Panc1 (cell line): ENCODE results near the gene MACROD2. TPM values are rescaled to one million over a fixed set of nuclear protein-coding genes. Genes with fewer than 3 reads are reported as not detected.

Experiments
- ATAC-seq: fragments of 200-7000 bp; cut with Tn5 transposase; 2 replicates; pipeline ENCODE4 v1.9.1; 2020; ENCODE audit warnings: mild to moderate bottlenecking, moderate library complexity
- BruUV-seq: library from RNA; stranded (reverse); fragments of 400-500 nt; replicated peaks from 2 replicates; lab custom pipeline; 2021; lab: Mats Ljungman, UMichigan
- CTCF ChIA-PET: fragments of 300-600 bp; sonication (Branson Sonifier 250); formaldehyde crosslinking; loops from one replicate; lab custom pipeline; 2022; ENCODE audit warnings: antibody characterized with exemption; lab: Charles Lee
- POLR2A ChIA-PET: fragments of 300-600 bp; sonication (Branson Sonifier 250); formaldehyde crosslinking; loops from one replicate; lab custom pipeline; 2022; ENCODE audit warnings: antibody characterized with exemption; lab: Charles Lee
- DNase-seq: peaks from one replicate; pipeline ENCODE4 v3.0.0-alpha.2; 2010; ENCODE audit warnings: low read depth, low spot score
- H3K27ac ChIP-seq: 2 replicates; pipeline ENCODE4 v1.5.1; 2011; ENCODE audit warnings: mild to moderate bottlenecking, low read length, inconsistent platforms
- H3K27me3 ChIP-seq: fragments of 200-500 bp; sonication (Bioruptor generic); 2 replicates; pipeline ENCODE4 v1.6.0; 2014; ENCODE audit warnings: low read length, inconsistent platforms; ENCODE audit not compliant: control insufficient read depth, insufficient read depth
- H3K36me3 ChIP-seq: fragments of 200-500 bp; sonication (Bioruptor generic); 2 replicates; pipeline ENCODE4 v1.5.1; 2014; ENCODE audit warnings: inconsistent platforms, mild to moderate bottlenecking, low read length, moderate library complexity; ENCODE audit not compliant: control insufficient read depth, insufficient read depth
- H3K4me1 ChIP-seq: 2 replicates; pipeline ENCODE4 v1.5.1; 2011; ENCODE audit warnings: inconsistent platforms, mild to moderate bottlenecking, low read length, moderate library complexity; ENCODE audit not compliant: control insufficient read depth, insufficient read depth
- H3K4me3 ChIP-seq, 2 experiments: 2 replicates each; pipeline ENCODE4 v1.5.1; 2011 to 2012; ENCODE audit warnings: low read depth in 2 of 2, low read length in 2 of 2, mild to moderate bottlenecking in 2 of 2, inconsistent platforms in 1 of 2, moderate library complexity in 1 of 2
- H3K9me3 ChIP-seq: fragments of 200-500 bp; sonication (Bioruptor generic); 2 replicates; pipeline ENCODE4 v1.5.1; 2014; ENCODE audit warnings: low read depth, mild to moderate bottlenecking, inconsistent platforms, low read length, moderate library complexity; ENCODE audit not compliant: control insufficient read depth, insufficient read depth
- CTCF ChIP-seq: fragments of 450-650 bp; IDR thresholded peaks from 2 replicates; pipeline ENCODE4 v1.5.1; 2017; ENCODE audit warnings: mild to moderate bottlenecking
- POLR2AphosphoS5 ChIP-seq: IDR thresholded peaks from 2 replicates; pipeline ENCODE4 v1.6.1; 2012; ENCODE audit warnings: mild to moderate bottlenecking, low read depth, low read length, moderate library complexity
- SIN3A ChIP-seq: IDR thresholded peaks from 2 replicates; pipeline ENCODE4 v1.6.1; 2012; ENCODE audit warnings: low read depth, mild to moderate bottlenecking, low read length, moderate library complexity, borderline replicate concordance; ENCODE audit not compliant: insufficient read depth
- TCF7L2 ChIP-seq: IDR thresholded peaks from 2 replicates; pipeline ENCODE4 v1.6.1; 2011; ENCODE audit warnings: mild to moderate bottlenecking, low read depth, low read length, inconsistent platforms
- in situ Hi-C: cut with HindIII; loops from 2 replicates; pipeline ENCODE4 v1.10.0; 2016; ENCODE audit warnings: low sequenced_read_pairs, low pct_unique_long_range_greater_than_20kb
- intact Hi-C: fragments of 100-400 bp; cut with micrococcal nuclease; formaldehyde crosslinking; loops from one replicate; pipeline ENCODE4 v1.10.0; 2022; ENCODE audit not compliant: unreplicated experiment
- total RNA-seq: library from RNA; stranded (reverse); gene quantifications from one replicate; pipeline ENCODE4 v1.2.1, GENCODE V29; 2021; ENCODE audit not compliant: unreplicated experiment
- TF ChIP-seq, protein P1 (sequence below), 2 experiments: IDR thresholded peaks; 2 replicates each; pipeline ENCODE4 v1.6.1; 2011 to 2012; ENCODE audit warnings: low read depth in 2 of 2, control low read depth in 1 of 2, low read length in 1 of 2, mild to moderate bottlenecking in 1 of 2, moderate library complexity in 1 of 2; ENCODE audit not compliant: insufficient read depth in 1 of 2

The MACROD2 gene
- total RNA-seq, 1 experiment from 2014 or later, result 1.2 TPM

- Histone ChIP-seq H3K36me3 (no peaks in the 10 kb centered on the region), H3K27me3 (no peaks in the 10 kb centered on the region), H3K27ac (no peak overlapping the region), H3K4me1 (no peaks in the 10 kb centered on the region), H3K4me3 (no peak overlapping the region), H3K9me3 (no peaks in the 10 kb centered on the region)
- ATAC-seq (no peak), DNase-seq (no peak)
- no TSS peak for BruUV-seq
- POLR2A ChIA-PET, result no interaction called here
- in situ Hi-C loops (no loop called here), intact Hi-C loops (no loop called here)
- no peak for TF ChIP-seq POLR2AphosphoS5
- TF ChIP-seq TCF7L2, result no peak
- no peak for TF ChIP-seq SIN3A
- no peak for TF ChIP-seq CTCF
- TF ChIP-seq, protein P1, sequence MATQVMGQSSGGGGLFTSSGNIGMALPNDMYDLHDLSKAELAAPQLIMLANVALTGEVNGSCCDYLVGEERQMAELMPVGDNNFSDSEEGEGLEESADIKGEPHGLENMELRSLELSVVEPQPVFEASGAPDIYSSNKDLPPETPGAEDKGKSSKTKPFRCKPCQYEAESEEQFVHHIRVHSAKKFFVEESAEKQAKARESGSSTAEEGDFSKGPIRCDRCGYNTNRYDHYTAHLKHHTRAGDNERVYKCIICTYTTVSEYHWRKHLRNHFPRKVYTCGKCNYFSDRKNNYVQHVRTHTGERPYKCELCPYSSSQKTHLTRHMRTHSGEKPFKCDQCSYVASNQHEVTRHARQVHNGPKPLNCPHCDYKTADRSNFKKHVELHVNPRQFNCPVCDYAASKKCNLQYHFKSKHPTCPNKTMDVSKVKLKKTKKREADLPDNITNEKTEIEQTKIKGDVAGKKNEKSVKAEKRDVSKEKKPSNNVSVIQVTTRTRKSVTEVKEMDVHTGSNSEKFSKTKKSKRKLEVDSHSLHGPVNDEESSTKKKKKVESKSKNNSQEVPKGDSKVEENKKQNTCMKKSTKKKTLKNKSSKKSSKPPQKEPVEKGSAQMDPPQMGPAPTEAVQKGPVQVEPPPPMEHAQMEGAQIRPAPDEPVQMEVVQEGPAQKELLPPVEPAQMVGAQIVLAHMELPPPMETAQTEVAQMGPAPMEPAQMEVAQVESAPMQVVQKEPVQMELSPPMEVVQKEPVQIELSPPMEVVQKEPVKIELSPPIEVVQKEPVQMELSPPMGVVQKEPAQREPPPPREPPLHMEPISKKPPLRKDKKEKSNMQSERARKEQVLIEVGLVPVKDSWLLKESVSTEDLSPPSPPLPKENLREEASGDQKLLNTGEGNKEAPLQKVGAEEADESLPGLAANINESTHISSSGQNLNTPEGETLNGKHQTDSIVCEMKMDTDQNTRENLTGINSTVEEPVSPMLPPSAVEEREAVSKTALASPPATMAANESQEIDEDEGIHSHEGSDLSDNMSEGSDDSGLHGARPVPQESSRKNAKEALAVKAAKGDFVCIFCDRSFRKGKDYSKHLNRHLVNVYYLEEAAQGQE (IDR thresholded peaks at IDR 0.05; ENCODE audit: insufficient read depth in 1 of 2, low read depth in 2 of 2, low read length in 1 of 2), result no peak
- CTCF ChIA-PET, result no interaction called here
These were observed 1337.9 kb downstream of the MACROD2 start for GRCh38 chr20:15333170-15333569.

DNA sequence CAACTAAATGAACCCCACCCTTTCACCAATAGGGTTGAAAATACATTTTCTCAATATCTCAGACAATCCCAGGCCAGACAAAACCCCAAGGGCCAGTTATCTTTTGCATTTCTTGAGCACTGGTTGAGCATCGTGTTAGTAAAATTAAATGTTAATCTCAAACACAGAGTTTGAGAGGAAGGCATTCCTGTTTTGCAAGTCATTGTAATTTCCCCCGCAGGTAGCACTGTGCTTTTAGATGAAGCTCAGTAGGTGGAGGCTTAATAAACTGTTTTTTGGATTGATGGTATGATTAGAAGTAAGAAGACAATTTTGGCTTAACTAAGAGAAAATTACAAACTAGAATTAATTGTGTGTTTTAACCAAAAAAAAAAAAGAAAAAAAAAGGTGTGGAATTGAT lies 1340.7 kb downstream of the MACROD2 start:
- DNase-seq (no peak), ATAC-seq (no peak)
- in situ Hi-C loops, result no loop called here
- H3K27me3 ChIP-seq, result no peaks in the 10 kb centered on the region
- BruUV-seq, result no TSS peak
- intact Hi-C loops, result no loop called here
- CTCF ChIA-PET, result no interaction called here
- no peak overlapping the region for H3K27ac ChIP-seq
- TF ChIP-seq CTCF, result no peak
- TF ChIP-seq SIN3A, result no peak
- no peak for TF ChIP-seq TCF7L2
- no peak for TF ChIP-seq POLR2AphosphoS5
- TF ChIP-seq, protein P1 (IDR thresholded peaks at IDR 0.05; ENCODE audit: insufficient read depth in 1 of 2, low read depth in 2 of 2, low read length in 1 of 2), result no peak
- no peak overlapping the region for H3K4me3 ChIP-seq
- H3K4me1 ChIP-seq, result no peaks in the 10 kb centered on the region
- no peaks in the 10 kb centered on the region for H3K36me3 ChIP-seq
- POLR2A ChIA-PET, result no interaction called here
- no peaks in the 10 kb centered on the region for H3K9me3 ChIP-seq
